Right atrium auricular region (tissue), 2 donors: Measurements from ENCODE around the gene C3orf18. TPM values are rescaled to one million over a fixed set of nuclear protein-coding genes. Genes with fewer than 3 reads are reported as not detected.

Experiments
- DNase-seq: peaks from one replicate; pipeline ENCODE4 v3.0.0-alpha.2; 2019; ENCODE audit warnings: low spot score
- H3K27ac ChIP-seq, 2 donors: fragments of 200-600 bp; sonication (generic); 1 replicate in 1 of 2; 2 replicates in 1 of 2; pipeline ENCODE4 v1.5.1; 2016 to 2019
- H3K27me3 ChIP-seq, 2 donors: fragments of 200-600 bp; sonication (generic); one replicate each; pipeline versions ENCODE4 v1.5.1 to v1.6.0; 2017 to 2019
- H3K36me3 ChIP-seq: fragments of 200-600 bp; sonication (generic); one replicate; pipeline ENCODE4 v1.5.1; 2016
- H3K4me1 ChIP-seq, 2 donors: fragments of 200-600 bp; sonication (generic); one replicate each; pipeline versions ENCODE4 v1.5.1 to v1.6.0; 2017 to 2019
- H3K4me3 ChIP-seq, 2 donors: fragments of 200-600 bp; sonication (generic); 1 replicate in 1 of 2; 2 replicates in 1 of 2; pipeline ENCODE4 v1.5.1; 2017 to 2019; ENCODE audit warnings: mild to moderate bottlenecking in 1 of 2, moderate library complexity in 1 of 2
- H3K9me3 ChIP-seq, 2 donors: fragments of 200-600 bp; sonication (generic); one replicate each; pipeline ENCODE4 v1.5.1; 2019
- total RNA-seq, 2 donors: library from RNA; depleted of rRNA; stranded (reverse); fragments of >200 nt; gene quantifications; one replicate each; pipeline ENCODE4 v1.1.0, GENCODE V29; 2016
- TF ChIP-seq, protein P1 (sequence below), 2 donors: fragments of 200-600 bp; sonication (generic); IDR thresholded peaks; one replicate each; pipeline ENCODE4 v1.5.1; 2019; ENCODE audit warnings: antibody characterized with exemption in 2 of 2

Gene C3orf18
- total RNA-seq, 2 donors from 2014 or later = 25.6 to 34.8 TPM

DNA sequence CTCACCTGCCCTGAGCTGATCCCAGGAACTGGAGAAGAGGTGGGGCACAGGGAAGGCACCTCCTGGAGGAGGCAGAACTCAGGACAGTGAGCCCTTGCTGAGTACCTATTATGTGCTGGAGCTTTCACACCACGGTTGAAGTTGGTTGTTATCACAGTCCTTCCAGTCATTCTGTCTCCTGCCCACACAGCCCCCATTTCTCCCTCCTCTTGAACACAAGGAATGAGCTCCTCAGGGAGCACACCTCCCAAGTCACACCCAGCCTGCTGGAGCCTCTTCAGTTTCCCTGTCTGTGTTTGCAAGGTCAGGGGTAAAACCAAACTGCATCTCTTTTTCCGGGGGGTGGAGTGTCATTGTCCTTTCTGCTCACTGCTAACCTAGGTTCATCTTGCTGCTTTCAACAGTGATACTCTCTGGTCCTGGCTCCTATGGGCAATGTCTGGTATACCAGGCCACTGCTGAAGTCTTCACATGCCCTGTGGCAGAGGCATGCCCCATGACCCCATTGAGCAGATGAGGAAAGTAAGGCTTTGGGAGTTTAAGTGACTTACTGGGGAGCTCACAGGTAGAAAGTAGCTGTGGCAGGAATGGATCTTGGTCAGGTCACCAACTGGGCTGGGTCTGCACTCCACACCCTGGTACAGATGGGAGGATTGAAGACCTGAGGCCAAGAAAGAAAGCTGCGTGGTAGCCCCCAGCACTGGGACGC lies 30.0 kb downstream of the C3orf18 start:
- no peak for DNase-seq
- TF ChIP-seq, protein P1, sequence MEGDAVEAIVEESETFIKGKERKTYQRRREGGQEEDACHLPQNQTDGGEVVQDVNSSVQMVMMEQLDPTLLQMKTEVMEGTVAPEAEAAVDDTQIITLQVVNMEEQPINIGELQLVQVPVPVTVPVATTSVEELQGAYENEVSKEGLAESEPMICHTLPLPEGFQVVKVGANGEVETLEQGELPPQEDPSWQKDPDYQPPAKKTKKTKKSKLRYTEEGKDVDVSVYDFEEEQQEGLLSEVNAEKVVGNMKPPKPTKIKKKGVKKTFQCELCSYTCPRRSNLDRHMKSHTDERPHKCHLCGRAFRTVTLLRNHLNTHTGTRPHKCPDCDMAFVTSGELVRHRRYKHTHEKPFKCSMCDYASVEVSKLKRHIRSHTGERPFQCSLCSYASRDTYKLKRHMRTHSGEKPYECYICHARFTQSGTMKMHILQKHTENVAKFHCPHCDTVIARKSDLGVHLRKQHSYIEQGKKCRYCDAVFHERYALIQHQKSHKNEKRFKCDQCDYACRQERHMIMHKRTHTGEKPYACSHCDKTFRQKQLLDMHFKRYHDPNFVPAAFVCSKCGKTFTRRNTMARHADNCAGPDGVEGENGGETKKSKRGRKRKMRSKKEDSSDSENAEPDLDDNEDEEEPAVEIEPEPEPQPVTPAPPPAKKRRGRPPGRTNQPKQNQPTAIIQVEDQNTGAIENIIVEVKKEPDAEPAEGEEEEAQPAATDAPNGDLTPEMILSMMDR (IDR thresholded peaks at IDR 0.05) = no peak
- Histone ChIP-seq H3K27me3 (no peaks in the 10 kb centered on the region), H3K4me3 (no peak overlapping the region), H3K27ac (no peak overlapping the region), H3K4me1 (no peaks in the 10 kb centered on the region), H3K9me3 (no peaks in the 10 kb centered on the region), H3K36me3 (no peaks in the 10 kb centered on the region)

DNA sequence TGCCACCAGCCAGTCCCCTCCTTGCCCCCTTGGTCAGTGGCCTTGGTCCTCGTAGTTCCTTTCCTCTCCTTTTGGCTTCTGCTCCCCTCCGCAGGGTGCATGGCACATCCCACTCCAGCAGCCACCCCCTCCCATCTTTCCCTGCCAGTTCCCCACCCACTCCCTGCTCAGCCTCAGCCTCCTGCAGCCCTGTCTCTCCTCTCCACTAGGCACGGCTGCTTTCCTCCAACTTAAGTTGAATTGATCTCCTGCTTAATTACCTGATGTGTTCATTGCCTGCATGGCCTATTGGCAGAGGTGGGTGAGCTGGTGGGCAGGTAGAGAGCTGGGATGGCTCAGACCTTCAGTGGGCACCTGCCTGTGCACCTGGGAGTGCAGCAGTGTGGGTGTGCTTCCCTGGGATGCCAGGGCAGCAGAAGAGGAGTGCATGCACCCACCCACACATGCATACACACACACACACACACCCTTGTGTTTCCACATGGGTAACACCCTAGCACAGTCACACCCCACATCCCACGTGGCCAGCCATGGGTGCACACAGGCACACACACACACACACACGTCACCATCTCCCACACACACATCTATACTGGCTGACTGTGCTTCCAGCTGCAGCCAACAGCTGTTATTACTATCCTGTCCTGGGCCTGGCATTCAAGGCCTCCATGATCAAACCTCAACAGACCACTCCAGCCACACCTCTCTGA lies 30.9 kb downstream of the C3orf18 start:
- no peaks in the 10 kb centered on the region for H3K36me3 ChIP-seq
- H3K9me3 ChIP-seq = no peaks in the 10 kb centered on the region
- no peak overlapping the region for H3K27ac ChIP-seq
- no peak for DNase-seq
- no peak overlapping the region for H3K4me3 ChIP-seq
- no peaks in the 10 kb centered on the region for H3K27me3 ChIP-seq
- no peaks in the 10 kb centered on the region for H3K4me1 ChIP-seq
- TF ChIP-seq, protein P1 (IDR thresholded peaks at IDR 0.05) = no peak

- Histone ChIP-seq H3K4me3 (no peak overlapping the region), H3K9me3 (no peaks in the 10 kb centered on the region), H3K36me3 (no peaks in the 10 kb centered on the region), H3K27ac (no peak overlapping the region), H3K27me3 (no peaks in the 10 kb centered on the region), H3K4me1 (no peaks in the 10 kb centered on the region)
- DNase-seq = no peak
- TF ChIP-seq, protein P1 (IDR thresholded peaks at IDR 0.05) = no peak
These were observed 32.7 kb downstream of the C3orf18 start for GRCh38 chr3:50534681-50535330.

GRCh38 chr3:50533807-50534461 lies 33.6 kb downstream of the C3orf18 start:
- Histone ChIP-seq H3K4me1 (no peaks in the 10 kb centered on the region), H3K4me3 (no peak overlapping the region), H3K9me3 (no peaks in the 10 kb centered on the region), H3K27ac (no peak overlapping the region), H3K27me3 (no peaks in the 10 kb centered on the region), H3K36me3 (no peaks in the 10 kb centered on the region)
- TF ChIP-seq, protein P1 (IDR thresholded peaks at IDR 0.05) = no peak
- DNase-seq = no peak

GRCh38 chr3:50533316-50533715 lies 34.2 kb downstream of the C3orf18 start:
- DNase-seq = no peak
- no peaks in the 10 kb centered on the region for H3K9me3 ChIP-seq

More at GRCh38 chr3:50533316-50533715, 34.2 kb downstream of the C3orf18 start:
- TF ChIP-seq, protein P1 (IDR thresholded peaks at IDR 0.05) = no peak
- Histone ChIP-seq H3K4me1 (no peaks in the 10 kb centered on the region), H3K27me3 (no peaks in the 10 kb centered on the region), H3K27ac (no peak overlapping the region), H3K4me3 (no peak overlapping the region), H3K36me3 (no peaks in the 10 kb centered on the region)
